AG20443 (cell line): ENCODE data around the gene CPNE2.

ENCODE experiments used
- DNase-seq: peaks from one replicate; pipeline ENCODE4 v3.0.0; 2012; ENCODE audit warnings: low spot score, mixed read lengths

The CPNE2 gene

DNA sequence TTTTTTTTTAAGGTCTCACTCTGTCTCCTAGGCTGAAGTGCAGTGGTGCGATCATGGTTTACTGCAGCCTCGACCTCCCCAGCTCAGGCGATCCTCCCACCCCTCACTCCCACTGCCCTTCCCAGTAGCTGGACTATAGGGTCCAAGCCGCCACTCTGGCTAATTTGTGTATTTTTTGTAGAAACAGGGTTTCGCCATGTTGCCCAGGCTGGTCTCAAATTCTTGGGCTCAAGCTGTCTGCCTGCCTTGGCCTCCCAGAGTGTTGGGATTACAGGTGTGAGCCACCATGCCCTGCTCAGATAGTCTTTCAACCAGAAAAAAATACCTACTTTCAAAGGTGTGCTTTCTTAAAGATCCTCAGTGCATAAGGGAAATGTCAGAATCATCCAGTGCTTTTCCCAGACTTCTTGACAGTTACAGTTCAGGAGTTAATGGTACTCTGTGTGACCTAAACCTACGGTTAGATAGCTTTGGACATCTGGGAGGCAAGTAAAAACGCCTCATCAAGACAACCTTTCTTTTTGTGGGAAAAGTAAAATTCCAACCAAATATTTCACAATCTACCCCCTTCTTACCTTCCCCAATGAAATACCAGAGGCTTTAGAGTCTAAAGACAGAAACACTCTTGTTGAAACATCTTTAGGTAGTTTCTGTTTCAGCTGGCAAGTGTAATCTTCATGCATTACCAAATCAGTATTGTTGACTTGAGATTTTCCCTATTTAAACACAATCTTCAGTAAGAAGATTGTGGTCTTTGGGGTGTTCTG lies 100.5 kb downstream of the CPNE2 start:
- no peak for DNase-seq

DNA sequence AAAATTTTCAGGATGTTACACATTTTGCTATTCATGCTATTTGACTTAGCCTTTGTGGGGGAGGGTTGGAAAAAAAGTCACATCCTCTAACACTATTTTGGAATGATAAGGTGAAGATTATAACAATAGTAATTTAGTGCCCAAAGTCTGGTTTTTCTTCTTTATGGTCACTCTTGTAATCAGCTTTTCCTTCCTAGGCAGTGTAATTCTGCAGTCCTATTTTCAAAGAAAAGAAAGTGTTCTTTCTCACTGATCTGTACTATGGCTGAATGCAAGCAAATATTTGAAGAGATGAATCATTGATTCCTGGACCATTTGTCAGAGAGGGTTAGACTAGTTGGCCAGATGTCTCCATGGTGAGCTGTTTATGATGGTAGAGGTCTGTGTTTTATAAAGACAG lies 102.1 kb downstream of the CPNE2 start:
- DNase-seq, result peak; percentile 84

DNA sequence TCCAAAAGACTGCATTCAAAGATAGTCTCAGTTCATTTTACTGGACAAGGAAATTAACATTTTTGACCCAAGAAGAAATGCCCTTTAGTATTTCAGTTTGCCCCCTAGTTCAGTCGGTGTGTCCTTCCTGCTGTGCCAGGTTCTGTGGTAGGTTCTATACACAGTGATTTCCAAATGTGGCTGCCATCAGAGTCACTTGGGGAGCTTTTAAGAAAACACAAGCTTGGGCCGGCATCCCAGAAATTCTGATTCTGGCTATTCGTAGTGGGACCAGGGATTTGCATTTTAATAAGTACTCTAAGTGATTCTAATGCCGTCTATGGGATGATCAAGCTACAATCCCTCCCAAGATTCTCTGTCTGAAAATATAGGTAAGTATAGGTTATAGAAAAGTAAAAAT lies 103.9 kb downstream of the CPNE2 start:
- DNase-seq, result no peak

GRCh38 chr16:57196753-57197152 lies 104.4 kb downstream of the CPNE2 start:
- DNase-seq, result no peak
